Epithelial cell of prostate (primary cell): ENCODE results near the gene NKX2-2.

Experiments
- DNase-seq: peaks from one replicate; pipeline ENCODE4 v3.0.0-alpha.2; 2011; ENCODE audit warnings: low read depth, low spot score
- H3K27ac ChIP-seq: fragments of 450-650 bp; 2 replicates; pipeline ENCODE4 v1.5.1; 2017; ENCODE audit warnings: mild to moderate bottlenecking

Gene NKX2-2

DNA sequence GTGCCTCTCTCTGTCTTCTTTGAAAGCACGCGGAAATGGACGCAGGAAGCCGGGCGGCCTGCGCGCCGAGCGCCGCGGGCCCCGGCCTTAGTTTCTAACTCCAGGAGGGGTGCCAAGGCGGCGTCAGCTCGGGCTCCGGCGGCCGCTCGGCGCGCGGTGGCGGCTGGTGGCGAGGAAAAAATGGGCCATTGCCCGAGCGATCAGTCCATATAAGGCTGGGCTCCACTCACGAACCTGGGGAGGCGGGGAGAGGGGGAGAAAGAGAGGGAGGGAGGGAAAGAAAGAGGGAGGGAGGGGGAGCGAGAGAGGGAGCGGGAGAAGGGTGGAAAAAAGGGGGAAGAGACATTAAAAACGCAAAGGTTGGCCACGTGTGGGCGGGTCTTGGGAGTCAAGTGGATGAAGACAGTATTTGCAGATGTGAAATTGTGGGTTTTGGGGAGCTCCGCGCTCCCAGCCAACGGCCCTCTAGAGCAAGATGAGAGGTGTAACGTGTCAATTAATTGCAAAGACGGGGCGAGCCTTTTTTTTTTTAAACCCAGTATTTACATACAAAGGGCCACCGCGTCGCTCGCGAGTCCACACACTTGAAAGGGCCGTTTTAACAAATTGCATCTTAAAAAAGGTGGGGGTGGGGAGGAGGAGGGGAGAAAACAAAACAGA is at the start of gene NKX2-2:
Gene NKX2-2 (minus strand): TSS at position 184 of the 660 bp plus-strand sequence. CDS start 395 bp downstream, outside the sequence.
- H3K27ac ChIP-seq, result no peak within 1 kb of the TSS
- DNase-seq, result no peak

DNA sequence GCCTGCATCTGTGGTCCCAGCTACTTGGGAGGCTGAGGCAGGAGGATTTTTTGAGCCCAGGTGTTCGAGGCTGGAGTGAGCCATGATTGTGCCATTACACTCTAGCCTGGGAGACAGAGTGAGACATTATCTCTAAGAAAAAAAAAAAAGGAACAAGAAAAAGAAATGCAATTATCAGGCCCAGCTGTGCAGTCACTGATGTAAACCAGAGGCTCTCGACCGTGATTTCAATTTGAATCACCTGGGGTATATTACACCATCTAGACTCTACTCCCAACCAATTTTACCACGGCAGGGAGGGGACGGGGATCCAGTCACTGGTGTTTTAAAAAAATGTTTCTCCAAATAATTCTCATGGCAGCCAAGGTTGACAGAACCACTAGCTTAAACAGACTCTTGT is 48.8 kb upstream of the NKX2-2 start:
- DNase-seq, result no peak

DNA sequence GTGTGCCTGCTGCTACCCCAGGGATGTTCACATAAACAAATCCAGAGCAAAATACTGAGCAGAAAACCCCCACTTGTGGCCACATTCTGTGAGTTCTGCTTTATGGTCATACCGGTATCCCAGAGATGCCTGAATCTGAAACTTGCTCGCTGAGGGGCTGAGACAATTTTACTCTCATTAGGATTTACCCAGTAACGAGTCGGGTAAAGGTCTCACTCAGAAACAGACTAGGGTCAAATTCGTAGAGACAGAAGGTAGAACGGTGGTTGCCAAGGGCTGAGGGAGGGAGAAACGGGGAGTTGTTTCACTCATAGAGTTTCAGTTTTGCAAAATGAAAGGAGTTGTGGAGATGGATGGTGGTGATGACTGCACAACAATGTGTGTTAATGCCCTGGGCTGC is 45.4 kb upstream of the NKX2-2 start:
- DNase-seq, result no peak
- H3K27ac ChIP-seq, result no peak overlapping the region

More for the DNA sequence above, 48.8 kb upstream of the NKX2-2 start:
- H3K27ac ChIP-seq, result no peak overlapping the region

DNA sequence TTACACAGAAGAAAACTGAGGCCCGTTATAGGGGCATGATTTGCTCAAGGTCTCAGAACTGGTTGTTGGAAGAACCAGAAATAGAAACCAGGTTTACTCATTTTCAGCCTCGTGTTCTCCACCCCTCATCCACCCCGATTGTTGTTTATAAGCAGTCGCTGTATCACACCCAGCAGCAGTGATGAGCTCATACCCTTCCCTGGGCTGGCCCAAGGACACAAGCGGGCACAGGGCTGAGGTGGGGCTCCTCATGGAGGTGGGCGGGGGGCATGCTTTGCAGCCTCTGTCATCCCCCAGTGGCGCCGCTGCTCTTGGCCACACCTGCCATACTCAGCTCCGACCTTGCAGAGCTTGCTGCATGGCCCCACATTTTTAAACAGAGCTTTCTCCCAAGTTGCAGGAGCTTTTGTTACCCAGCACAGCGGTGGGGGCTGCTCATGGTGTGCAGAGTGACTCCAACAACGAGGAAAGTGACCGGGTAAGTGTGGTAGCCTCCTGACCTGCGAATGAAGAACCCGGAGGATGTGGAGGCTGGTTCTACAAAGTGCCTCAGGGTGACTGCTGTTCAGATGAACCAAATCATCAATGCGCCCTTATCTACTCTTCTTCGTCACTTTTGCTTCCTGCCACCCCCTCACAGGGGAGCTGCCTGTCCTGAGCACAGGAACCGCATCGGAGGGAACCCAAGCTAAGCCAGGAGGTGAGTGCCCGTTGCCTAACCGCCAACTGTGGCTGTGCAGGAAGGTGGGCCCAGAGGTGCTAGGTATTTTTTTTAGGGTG is 43.6 kb upstream of the NKX2-2 start:
- no peak overlapping the region for H3K27ac ChIP-seq
- no peak for DNase-seq

DNA sequence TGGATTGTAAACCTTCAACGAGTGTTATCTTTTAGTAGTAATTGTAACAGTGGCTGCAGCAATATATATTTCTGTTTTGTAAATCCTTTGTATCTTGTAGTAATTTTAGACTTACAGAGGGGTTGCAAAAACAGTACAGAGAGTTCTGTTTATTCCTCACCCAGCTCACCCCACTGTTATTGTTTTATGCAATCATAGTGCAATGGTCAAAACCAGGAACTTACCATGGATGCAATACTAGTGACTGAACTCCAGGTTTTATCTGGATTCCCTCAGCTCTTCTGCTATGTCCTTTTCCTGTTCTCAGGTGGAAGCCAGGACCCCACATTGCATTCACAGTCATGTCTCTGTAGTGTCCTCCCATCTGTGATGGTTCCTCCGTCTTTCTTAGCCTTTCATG is 42.5 kb upstream of the NKX2-2 start:
- no peak overlapping the region for H3K27ac ChIP-seq
- no peak for DNase-seq

DNA sequence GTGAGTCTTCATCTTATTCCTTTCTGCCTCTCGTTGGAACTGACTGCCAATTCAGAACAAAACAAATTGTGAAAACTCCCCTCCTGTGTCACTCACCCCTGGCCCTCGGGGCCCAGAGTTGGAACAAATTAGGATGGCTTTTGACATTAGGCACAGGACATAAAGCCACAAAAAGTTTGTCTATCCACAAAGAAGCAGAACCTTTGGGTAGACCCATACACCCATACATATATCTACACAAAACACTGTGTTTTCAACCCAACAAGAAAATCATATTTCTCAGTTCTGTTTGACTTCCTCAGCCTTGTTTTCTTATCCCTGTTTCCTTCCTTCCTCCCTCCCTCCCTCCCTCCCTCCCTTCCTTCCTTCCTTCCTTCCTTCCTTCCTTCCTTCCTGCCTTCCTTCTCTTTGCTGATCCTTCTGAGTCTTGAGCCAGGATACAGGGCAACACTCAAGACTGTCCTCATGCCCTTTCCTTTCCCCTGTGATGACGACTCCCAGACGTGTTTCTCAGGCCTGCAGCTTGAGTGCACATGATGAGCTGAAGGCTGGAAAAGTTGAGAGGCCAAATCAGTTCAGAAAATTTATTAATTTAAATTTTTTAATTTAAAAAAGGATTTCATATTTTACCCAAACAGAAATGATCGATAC is 41.7 kb upstream of the NKX2-2 start:
- DNase-seq, result no peak
- H3K27ac ChIP-seq, result no peak overlapping the region

DNA sequence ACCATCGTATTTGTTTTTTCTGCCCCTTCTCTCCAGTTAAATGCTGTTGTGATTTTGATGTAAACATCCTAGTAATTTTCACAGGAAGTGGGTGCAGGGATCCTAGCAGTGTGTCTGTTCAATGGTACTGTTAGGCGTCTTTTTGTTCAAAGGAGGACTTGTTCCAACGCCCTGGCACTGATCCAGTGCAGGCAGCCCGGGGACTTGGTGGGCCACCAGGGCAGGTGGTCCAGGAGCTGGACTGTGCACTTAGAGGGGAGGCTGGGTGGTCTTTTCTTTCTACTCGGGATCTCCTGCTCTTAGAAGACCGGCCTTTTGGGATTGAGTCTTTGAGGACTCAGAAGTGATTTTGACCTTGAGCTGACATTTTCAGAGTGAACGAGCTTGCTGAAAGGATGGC is 41.1 kb upstream of the NKX2-2 start:
- no peak for DNase-seq

DNA sequence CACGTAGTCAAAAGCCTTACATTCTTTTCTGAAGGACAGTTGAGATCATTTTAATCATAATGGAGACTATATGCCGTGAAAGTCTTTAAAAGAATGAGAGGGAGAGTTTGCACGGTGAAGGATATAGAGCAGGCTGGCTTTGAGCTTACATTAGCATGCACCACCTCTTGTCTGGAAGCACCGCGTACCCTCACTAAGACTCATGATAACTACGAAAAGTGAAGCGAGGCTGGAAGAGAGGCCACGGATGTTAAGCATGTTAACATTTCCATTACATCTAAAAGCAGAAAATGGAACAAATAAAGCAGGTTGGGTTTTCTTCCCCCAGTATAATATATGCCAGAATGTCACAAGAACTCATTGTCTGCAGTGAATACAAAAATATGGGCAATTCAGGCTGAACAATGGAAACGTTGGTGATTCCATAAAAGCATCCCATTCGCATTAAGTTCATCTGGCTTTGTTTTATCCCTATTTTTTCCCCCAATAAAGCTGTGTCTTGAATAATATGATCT is 40.6 kb upstream of the NKX2-2 start:
- DNase-seq, result no peak
- no peak overlapping the region for H3K27ac ChIP-seq

More for the DNA sequence above, 41.1 kb upstream of the NKX2-2 start:
- H3K27ac ChIP-seq, result no peak overlapping the region

DNA sequence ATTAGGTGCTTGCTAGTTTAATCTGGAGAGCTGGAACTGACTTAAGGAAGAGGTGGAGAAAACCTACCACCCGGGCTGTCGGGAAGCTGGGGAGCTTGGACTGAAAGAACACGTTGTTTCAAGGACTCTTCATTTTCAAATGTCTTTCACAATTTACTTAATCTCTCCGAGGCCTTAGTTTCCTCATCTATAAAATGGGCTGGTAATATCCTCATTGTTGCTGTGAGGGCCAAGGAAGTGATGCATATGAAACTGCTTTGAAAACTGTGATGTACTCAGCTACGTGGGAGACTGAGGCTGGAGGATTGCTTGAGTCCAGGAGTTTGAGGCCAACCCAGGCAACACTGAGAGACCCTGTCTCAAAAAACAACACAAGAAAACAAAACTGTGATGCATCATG is 36.7 kb upstream of the NKX2-2 start:
- H3K27ac ChIP-seq, result no peak overlapping the region
- DNase-seq, result no peak

DNA sequence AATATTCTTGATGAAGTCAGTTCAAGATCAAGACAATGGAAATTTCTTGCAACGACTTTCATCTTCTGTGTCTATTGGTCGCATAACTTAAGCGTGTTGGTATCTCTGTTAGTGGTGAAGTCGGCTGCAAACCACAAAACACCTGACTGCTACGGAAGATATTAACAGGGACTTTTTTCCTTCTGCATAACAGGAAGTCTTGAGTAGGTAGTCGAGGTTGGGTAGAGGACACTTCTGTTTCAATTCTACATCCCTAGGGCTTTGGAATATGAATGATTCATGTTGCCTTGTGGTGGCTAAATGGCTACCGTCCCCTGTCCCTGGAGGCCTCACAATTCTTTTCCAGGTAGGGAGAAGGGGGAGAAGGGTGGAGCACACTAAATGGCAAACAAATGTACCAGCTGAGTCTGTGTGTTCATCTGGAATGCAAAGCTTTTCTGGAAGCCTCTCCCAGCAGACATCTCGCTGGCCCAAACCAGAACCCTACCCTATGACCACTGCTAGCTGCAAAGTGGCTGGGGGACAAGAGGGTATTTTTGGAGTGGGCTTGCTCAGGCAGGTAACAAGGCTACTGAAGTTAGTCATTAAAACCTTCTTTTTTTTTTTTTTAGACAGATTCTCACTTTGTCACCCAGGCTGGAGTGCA is 34.6 kb upstream of the NKX2-2 start:
- H3K27ac ChIP-seq, result no peak overlapping the region
- DNase-seq, result no peak

DNA sequence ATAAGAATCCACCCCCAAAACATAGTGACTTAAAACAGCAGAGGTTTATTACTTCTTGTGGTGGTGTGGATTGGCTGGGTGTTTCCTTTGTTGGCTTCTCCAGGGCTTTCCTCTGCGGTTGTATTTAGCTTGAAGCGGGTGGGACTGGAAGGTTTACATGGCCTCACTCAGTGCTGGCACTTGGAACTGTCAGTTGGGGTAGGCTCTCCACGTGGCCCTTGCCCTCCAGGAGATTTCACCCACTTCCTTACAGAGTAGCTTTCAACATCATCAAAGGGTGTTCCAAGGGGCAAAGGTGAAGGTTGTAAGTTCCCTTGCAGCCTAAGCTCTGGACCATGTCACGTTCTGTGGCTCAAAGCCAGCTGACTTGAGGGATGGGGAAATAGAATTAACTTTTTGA is 32.5 kb upstream of the NKX2-2 start:
- no peak for DNase-seq
- no peak overlapping the region for H3K27ac ChIP-seq

DNA sequence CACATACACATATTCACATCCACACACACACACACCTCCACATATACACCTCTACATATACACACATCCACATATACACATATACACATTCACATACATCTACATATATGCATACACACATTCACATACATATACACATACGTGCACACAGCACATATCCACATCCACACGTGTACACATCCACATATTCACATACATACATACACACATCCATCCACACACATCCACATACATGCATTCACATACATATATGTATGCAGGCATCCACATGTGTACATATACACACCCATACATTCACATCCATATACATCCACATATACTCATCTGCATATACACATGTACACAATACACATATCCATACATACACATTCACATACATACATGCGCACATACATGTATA is 25.6 kb upstream of the NKX2-2 start:
- no peak overlapping the region for H3K27ac ChIP-seq
- DNase-seq, result no peak

DNA sequence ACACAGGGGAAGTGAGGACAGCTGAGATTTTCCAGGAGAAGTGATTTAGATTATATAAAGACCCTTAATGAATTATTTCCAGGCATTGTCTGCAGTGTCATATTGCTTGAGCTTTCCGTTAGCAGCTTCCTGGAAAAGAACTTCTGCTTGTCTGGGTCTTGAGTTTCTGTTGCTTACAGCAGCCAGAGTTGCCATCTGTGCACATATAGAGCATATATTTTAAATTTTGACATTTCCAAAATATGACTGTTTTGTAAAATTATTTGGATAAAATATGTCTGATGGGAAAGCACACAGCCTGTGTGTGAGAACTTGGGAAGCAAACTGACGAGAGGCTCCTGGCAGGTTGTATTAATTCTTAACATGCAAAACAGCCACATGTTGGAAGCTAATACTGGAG is 21.0 kb upstream of the NKX2-2 start:
- no peak overlapping the region for H3K27ac ChIP-seq
- no peak for DNase-seq

DNA sequence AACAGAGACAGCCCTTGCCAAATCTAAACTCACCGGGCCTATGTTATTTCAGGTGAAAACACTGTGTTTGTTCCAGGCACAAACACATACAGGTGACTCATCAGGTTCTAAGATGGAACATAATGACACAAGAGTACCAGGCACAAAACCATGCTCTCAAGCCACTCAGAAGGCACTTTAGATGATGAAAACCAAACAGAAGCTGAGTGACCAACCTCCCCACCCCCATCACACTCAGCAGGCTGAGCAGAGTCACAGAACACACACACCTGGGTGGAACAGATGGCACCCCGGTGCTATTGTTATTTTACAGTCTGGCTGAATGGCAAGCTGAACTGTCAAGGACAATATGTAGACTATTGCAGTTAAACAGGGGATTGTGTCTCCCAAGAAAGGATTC is 20.6 kb upstream of the NKX2-2 start:
- H3K27ac ChIP-seq, result no peak overlapping the region
- no peak for DNase-seq

DNA sequence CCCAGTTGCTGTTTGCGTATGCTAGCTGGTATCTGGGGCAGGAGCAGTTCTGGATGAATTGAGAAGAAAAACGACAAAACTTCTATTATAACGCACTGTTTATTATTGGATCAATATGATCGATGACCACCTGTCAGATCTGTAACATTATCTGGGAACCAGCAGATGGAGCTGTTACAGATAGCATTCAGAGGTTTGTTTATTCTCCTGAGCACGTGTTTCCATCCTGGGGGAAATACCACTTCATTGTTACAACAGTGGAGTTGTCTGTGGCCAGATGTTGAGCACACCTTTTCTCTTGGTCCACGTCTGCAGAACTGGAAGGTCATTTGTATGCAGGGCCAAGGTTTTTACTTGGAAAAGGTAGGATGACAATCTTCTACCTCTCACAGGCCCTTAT is 16.0 kb upstream of the NKX2-2 start:
- no peak for DNase-seq

DNA sequence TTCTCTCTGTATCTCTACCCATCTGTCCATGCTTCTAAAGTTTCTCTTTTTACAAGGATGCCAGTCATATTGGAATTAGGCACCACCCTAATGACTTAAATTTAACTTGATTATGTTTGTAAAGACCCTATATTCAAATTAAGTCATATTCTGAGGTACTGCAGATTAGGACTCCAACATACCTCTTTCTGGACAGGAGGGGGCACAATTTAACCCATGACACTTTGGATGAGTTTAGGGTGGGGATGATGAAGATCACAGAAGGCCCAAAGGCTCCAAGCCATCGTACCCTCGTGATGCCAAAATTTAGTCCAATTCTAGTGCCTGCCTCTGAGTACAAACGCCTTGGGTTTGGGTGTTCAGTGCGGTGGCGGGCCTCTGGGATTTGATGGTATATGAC is 15.0 kb upstream of the NKX2-2 start:
- no peak for DNase-seq
- no peak overlapping the region for H3K27ac ChIP-seq

More for the DNA sequence above, 16.0 kb upstream of the NKX2-2 start:
- H3K27ac ChIP-seq, result no peak overlapping the region

DNA sequence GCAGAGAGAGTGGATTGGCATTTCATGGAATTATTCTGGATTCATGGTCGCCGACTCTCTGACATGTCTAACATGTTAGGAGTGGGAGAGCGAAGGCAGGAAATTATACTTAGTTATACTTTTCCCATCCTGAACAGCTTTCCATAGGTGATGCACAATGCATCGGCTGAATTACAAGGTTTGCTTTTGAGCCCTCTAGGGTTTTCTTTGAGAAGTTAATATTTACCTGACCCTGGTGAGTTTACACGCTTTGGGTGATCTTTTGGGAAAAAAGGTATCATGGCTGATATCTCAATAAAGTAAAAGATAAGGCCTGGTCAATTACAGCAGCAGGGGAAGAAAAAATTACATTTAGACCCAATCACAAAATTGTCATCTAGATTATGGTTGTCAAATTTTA is 14.0 kb upstream of the NKX2-2 start:
- DNase-seq, result no peak
- H3K27ac ChIP-seq, result no peak overlapping the region

DNA sequence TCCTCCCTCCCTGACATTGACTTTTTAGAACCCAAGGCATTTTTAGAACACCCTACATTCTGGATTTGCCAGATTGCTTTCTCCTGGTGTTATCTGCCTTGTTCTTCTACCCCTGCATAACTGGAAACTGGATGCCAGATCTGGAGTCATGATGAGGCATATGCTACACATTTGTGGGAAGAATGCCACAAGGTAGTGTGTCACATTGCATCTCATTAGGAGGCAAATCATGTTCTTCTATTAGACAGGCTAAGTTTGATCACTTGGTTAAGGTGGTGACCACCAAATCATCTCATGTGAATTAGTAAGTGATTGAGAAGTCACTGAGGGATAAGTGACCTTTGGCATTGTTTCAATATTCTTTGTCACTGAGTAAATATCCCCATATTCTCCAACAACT is 12.9 kb upstream of the NKX2-2 start:
- no peak for DNase-seq
- no peak overlapping the region for H3K27ac ChIP-seq

DNA sequence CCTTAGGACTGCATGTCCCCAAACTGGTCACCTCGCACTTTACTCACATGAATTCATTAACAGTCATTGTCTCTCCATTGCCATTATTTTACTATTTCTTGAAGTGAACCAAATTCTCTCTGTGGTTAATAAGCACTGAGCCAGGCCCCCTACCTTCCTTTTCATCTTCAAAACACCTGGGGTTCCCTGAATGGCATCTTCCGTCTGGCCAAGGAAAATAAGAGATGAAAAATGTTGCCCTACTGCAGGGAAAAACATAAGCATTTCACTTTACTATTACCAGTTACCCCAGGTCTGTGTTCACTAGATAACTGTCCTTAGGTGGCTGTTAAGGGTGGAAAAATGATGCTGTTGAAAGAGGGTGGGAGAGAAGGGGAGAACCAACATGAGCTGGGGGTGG is 10.0 kb upstream of the NKX2-2 start:
- DNase-seq, result no peak
- no peak overlapping the region for H3K27ac ChIP-seq

DNA sequence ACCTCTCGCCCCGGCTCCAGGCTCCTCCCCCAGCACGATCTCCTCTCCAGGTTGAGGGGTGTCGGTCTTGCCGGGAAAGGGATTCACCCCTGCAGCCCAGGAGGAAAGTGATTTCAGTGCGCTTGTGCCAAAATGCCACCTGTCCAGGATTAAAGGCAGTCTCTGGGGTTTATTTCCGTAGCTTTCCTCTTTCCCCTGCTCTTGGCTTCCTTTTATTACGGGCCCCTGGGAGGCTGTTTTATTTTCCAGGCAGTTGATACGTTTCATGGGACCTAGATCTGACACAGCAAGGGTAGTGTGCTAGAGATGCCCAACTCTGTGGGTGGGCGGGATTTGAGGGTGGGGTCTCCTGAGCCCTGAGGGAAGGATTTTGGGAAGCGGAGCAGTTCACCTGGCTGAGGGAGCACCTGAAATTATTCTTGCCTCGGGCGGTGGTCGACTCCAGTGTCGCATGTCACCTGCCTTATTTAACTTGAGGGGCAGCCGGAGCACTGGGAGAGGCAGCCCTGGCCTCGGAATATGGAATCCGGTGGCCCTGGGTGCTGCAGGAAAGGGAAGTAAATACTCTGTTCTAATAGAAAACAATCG is 9.5 kb upstream of the NKX2-2 start:
- H3K27ac ChIP-seq, result no peak overlapping the region
- no peak for DNase-seq
